A673 (cell line): ENCODE results near the gene CEP78.

Experiments used
- EZH2 ChIP-seq: fragments of 200-600 bp; sonication (generic); IDR thresholded peaks from 2 replicates; pipeline ENCODE4 v1.6.1; 2017; ENCODE audit warnings: borderline replicate concordance, low read depth, mild to moderate bottlenecking, mixed read lengths, antibody characterized with exemption, low read length; ENCODE audit not compliant: poor library complexity, severe bottlenecking
- TF ChIP-seq, protein P1 (sequence below): fragments of 300-800, 200-600 bp; sonication (generic); conservative IDR thresholded peaks from 2 replicates; pipeline ENCODE4 v1.5.1; 2017; ENCODE audit warnings: low read depth, mild to moderate bottlenecking, antibody characterized with exemption, low read length, moderate library complexity, mixed read lengths

DNA sequence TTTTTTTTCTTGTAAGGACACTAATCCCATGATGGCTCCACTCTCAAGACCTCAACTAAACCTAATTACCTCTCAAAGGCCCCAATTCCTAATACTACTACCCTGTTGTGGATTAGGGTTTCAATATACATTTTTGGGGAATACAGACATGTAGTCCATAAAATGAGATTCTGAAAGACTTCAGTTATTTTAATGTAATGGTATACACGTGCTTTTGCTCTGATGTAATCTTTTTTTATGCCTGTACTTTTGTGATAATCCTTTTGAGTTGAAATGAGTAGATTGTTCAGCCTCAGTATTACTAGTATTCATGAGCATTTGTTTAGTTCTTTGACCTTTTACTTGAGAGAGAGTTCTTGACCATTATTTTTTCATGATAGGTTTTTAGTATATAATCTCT lies 9.5 kb downstream of the CEP78 start:
- no peak for TF ChIP-seq EZH2
- TF ChIP-seq, protein P1, sequence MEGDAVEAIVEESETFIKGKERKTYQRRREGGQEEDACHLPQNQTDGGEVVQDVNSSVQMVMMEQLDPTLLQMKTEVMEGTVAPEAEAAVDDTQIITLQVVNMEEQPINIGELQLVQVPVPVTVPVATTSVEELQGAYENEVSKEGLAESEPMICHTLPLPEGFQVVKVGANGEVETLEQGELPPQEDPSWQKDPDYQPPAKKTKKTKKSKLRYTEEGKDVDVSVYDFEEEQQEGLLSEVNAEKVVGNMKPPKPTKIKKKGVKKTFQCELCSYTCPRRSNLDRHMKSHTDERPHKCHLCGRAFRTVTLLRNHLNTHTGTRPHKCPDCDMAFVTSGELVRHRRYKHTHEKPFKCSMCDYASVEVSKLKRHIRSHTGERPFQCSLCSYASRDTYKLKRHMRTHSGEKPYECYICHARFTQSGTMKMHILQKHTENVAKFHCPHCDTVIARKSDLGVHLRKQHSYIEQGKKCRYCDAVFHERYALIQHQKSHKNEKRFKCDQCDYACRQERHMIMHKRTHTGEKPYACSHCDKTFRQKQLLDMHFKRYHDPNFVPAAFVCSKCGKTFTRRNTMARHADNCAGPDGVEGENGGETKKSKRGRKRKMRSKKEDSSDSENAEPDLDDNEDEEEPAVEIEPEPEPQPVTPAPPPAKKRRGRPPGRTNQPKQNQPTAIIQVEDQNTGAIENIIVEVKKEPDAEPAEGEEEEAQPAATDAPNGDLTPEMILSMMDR = no peak
